Measurements from ENCODE around the gene COPB1.

Gene COPB1

DNA sequence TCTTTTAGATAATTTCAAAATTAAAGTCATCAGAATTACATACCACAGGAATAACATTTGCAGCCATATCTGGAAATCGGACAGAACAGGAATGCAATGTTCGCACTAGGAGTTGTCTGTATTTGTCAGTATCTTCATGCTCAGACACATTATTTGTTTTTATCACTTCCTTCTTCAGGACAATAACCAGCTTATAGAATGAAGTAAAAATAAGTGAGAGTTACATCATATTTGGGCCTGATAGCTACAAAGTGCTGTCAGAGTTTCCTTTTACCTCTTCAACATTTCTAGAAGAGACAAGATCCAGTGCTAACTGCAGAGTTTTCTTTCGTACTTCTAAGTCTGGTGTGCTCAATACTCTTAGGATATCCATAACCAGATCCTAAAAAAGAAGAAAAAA lies 18.9 kb downstream of the COPB1 start:
- DNase-seq (ENCODE audit: low read depth): no peak
- H3K4me3 ChIP-seq (ENCODE audit: low read depth, low read length): no peak overlapping the region
- no peak for TF ChIP-seq CTCF (IDR thresholded peaks at IDR 0.05; ENCODE audit: low read depth, low read length, missing control alignments)
- in situ Hi-C loops (cut with HindIII; ENCODE audit: low sequenced_read_pairs): no loop called here

DNA sequence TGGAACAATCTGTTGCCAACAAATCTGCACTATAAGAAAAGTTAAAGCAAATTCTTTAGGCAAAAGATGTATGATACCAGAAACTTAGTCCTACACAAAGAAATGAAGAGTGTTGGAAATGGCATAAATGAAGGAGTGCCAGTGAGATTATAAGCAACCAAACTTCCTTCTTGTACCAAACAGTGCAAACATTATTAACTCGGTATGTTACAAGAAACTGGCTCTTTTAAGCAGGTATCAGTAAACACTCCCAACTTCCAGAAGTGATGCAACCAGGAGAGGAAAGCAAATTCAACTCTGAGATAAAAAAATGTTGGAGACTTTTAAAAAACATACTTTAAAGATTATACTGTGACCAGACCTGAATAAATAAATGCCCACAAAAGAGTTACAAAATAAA lies 28.5 kb downstream of the COPB1 start:
- no peak for TF ChIP-seq CTCF (IDR thresholded peaks at IDR 0.05; ENCODE audit: low read depth, low read length, missing control alignments)
- H3K4me3 ChIP-seq (ENCODE audit: low read depth, low read length): no peak overlapping the region
- no peak for DNase-seq (ENCODE audit: low read depth)
- in situ Hi-C loops (cut with HindIII; ENCODE audit: low sequenced_read_pairs): no loop called here

DNA sequence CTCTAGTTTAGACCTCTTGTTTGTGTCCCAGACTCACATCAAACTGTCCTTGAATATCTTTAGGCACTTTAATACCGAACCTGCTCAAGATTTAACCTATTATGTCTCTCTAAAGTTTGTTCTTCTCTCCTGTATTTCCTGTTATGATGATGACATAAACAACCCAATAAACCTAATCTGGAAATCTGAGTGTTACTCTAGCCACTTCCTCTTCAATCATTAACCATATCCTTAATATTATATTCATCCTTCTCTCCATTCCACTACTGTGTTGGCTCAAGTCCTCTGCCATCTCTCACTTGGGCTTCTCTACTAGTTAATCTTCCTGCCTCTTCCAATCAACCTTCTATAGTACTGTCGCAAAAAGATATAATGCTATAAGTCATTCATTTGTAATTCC lies 36.0 kb downstream of the COPB1 start:
- H3K4me3 ChIP-seq (ENCODE audit: low read depth, low read length): no peak overlapping the region
- in situ Hi-C loops (cut with HindIII; ENCODE audit: low sequenced_read_pairs): no loop called here
- no peak for TF ChIP-seq CTCF (IDR thresholded peaks at IDR 0.05; ENCODE audit: low read depth, low read length, missing control alignments)
- no peak for DNase-seq (ENCODE audit: low read depth)

GRCh38 chr11:14460147-14460546 lies 39.5 kb downstream of the COPB1 start:
- no peak for DNase-seq (ENCODE audit: low read depth)
- no peak overlapping the region for H3K4me3 ChIP-seq (ENCODE audit: low read depth, low read length)
- in situ Hi-C loops (cut with HindIII; ENCODE audit: low sequenced_read_pairs): no loop called here
- TF ChIP-seq CTCF (IDR thresholded peaks at IDR 0.05; ENCODE audit: low read depth, low read length, missing control alignments): no peak

GRCh38 chr11:14458377-14458776 lies 41.2 kb downstream of the COPB1 start:
- TF ChIP-seq CTCF (IDR thresholded peaks at IDR 0.05; ENCODE audit: low read depth, low read length, missing control alignments): no peak
- no peak for DNase-seq (ENCODE audit: low read depth)
- in situ Hi-C loops (cut with HindIII; ENCODE audit: low sequenced_read_pairs): no loop called here
- H3K4me3 ChIP-seq (ENCODE audit: low read depth, low read length): no peak overlapping the region

DNA sequence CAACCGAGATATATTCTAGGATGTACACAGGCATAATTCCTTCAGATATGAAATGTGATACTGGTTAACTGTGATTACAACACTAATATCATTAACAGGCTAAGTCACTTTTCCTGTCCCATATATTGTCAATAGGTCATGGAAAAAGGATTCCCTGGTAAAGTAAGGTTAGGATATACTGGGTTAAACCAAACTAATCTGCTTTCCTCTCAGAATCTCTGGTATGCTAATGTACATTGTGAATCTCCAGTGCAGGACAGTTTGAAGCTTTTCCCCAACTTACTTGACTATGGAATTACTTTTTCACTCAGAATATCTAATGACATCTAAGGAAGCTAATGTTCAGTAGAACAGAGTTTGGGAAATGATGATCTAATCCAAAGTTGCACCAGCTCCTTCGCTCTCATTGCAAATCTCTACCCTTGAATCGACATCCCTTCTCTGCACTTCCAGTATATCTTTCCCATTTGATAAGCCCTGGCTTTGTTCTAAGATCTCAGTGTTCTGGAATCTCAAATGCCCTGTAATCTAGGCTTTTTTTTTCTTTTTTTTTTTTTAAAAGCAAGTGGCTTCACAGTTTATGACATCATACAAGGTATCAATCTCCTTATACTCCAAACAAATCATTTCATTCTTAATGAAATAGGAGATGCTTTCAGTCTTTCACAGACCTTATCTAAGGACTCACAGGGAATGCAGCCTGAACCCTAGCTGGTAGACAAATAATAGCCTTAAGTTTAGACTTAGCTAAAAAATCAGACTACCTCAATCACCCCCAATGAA lies 43.8 kb downstream of the COPB1 start:
- TF ChIP-seq CTCF (IDR thresholded peaks at IDR 0.05; ENCODE audit: low read depth, low read length, missing control alignments): no peak
- in situ Hi-C loops (cut with HindIII; ENCODE audit: low sequenced_read_pairs): no loop called here
- no peak for DNase-seq (ENCODE audit: low read depth)
- no peak overlapping the region for H3K4me3 ChIP-seq (ENCODE audit: low read depth, low read length)

All from astrocyte of the cerebellum (primary cell).